T-cell (primary cell): ENCODE results near the gene ANKRD2. TPM values are rescaled to one million over a fixed set of nuclear protein-coding genes. Genes with fewer than 3 reads are reported as not detected.

Source experiments
- ATAC-seq, 4 experiments: fragments of 200-7000 bp in 3 of 4; fragments of 150-1000 bp in 1 of 4; cut with Tn5 transposase; replicated peaks in 1 of 4; 1 replicate in 3 of 4; 2 replicates in 1 of 4; pipeline ENCODE4 v1.10.0; 2021; ENCODE audit warnings: moderate library complexity in 3 of 4, mild to moderate bottlenecking in 2 of 4, moderate number of reproducible peaks in 1 of 4
- CTCF ChIA-PET, 2 donors: fragments of 300-600 bp; sonication (Branson Sonifier 250); formaldehyde crosslinking; loops; one replicate each; lab custom pipeline; 2022; ENCODE audit warnings: antibody characterized with exemption in 2 of 2; lab: Charles Lee
- POLR2A ChIA-PET, 2 donors: fragments of 300-600 bp; sonication (Branson Sonifier 250); formaldehyde crosslinking; loops; one replicate each; lab custom pipeline; 2022; ENCODE audit warnings: antibody characterized with exemption in 2 of 2; lab: Charles Lee
- DNase-seq, 35 experiments: peaks; one replicate each; pipeline versions ENCODE4 v3.0.0 to v3.0.0-alpha.2; 2013 to 2023
- H3K27ac ChIP-seq: one replicate; pipeline ENCODE4 v1.5.1; 2013; ENCODE audit warnings: low read length
- H3K27me3 ChIP-seq, 2 experiments: replicated peaks in 1 of 2; 1 replicate in 1 of 2; 2 replicates in 1 of 2; pipeline versions ENCODE4 v1.6.1 to v1.7.0; 2013; ENCODE audit warnings: low read length in 1 of 2, mixed read lengths in 1 of 2; ENCODE audit not compliant: control insufficient read depth in 2 of 2, insufficient read depth in 2 of 2; ENCODE audit errors: extremely low read depth in 1 of 2
- H3K36me3 ChIP-seq, 2 donors: 1 replicate in 1 of 2; 2 replicates in 1 of 2; pipeline versions ENCODE4 v1.6.1 to v1.7.0; 2013; ENCODE audit warnings: low read length in 1 of 2; ENCODE audit not compliant: control insufficient read depth in 2 of 2, insufficient read depth in 1 of 2; ENCODE audit errors: extremely low read depth in 1 of 2
- H3K4me1 ChIP-seq, 2 experiments: 1 replicate in 1 of 2; 2 replicates in 1 of 2; pipeline versions ENCODE4 v1.6.1 to v1.7.0; 2013; ENCODE audit warnings: low read length in 2 of 2, mixed read lengths in 1 of 2; ENCODE audit not compliant: insufficient read depth in 2 of 2, control insufficient read depth in 1 of 2; ENCODE audit errors: extremely low read depth in 1 of 2
- H3K4me3 ChIP-seq, 2 donors: 1 replicate in 1 of 2; 2 replicates in 1 of 2; pipeline versions ENCODE4 v1.5.1 to v1.7.0; 2013; ENCODE audit warnings: mild to moderate bottlenecking in 2 of 2, low read length in 1 of 2, moderate library complexity in 1 of 2; ENCODE audit not compliant: control insufficient read depth in 1 of 2; ENCODE audit errors: extremely low read depth in 1 of 2
- H3K9me3 ChIP-seq: 2 replicates; pipeline ENCODE4 v1.7.0; 2013
- H3K27ac Mint-ChIP-seq, 2 donors: one replicate each; pipeline ENCODE4 v1.8.0; 2020 to 2021; ENCODE audit warnings: mild to moderate bottlenecking in 2 of 2, mixed read lengths in 2 of 2
- H3K27me3 Mint-ChIP-seq, 2 donors: one replicate each; pipeline ENCODE4 v1.8.0; 2021 to 2022; ENCODE audit warnings: mixed read lengths in 2 of 2
- H3K36me3 Mint-ChIP-seq: one replicate; pipeline ENCODE4 v1.8.0; 2021; ENCODE audit warnings: mixed read lengths
- H3K4me1 Mint-ChIP-seq, 3 donors: one replicate each; pipeline ENCODE4 v1.8.0; 2020 to 2022; ENCODE audit warnings: mixed read lengths in 3 of 3, mild to moderate bottlenecking in 1 of 3
- H3K4me3 Mint-ChIP-seq, 3 donors: one replicate each; pipeline ENCODE4 v1.8.0; 2020 to 2022; ENCODE audit warnings: mild to moderate bottlenecking in 3 of 3, mixed read lengths in 3 of 3, moderate library complexity in 3 of 3
- H3K9me3 Mint-ChIP-seq, 3 donors: one replicate each; pipeline ENCODE4 v1.8.0; 2020 to 2022; ENCODE audit warnings: mixed read lengths in 3 of 3
- WGBS: methylation state at CpG from one replicate; pipeline ENCODE4 v1.1.5; 2013; ENCODE audit warnings: missing lambda C conversion rate; ENCODE audit not compliant: insufficient coverage; 5-methylcytosine and 5-hydroxymethylcytosine counted together
- total RNA-seq, 35 experiments: library from RNA in 6 of 35; stranded (reverse) in 6 of 35; fragments of 120-200 nt in 1 of 35; gene quantifications; one replicate each; pipeline versions ENCODE4 v1.2.1 to v1.2.4 and lab custom pipeline; 2013 to 2026

ANKRD2 gene
- total RNA-seq, 5 donors from 2014 or later (not counting 1 experiment from before 2014, with no cell fraction given), result 0.35 TPM; not detected in 4

GRCh38 chr10:97598407-97599271 is 26.1 kb downstream of the ANKRD2 start:
- Histone ChIP-seq H3K27ac (no peak overlapping the region), H3K36me3 (no peaks in the 10 kb centered on the region), H3K27me3 (peaks cover 0 to 3% of the 10 kb centered on the region in 2 experiments), H3K4me3 (no peak overlapping the region), H3K4me1 (no peaks in the 10 kb centered on the region), H3K9me3 (no peaks in the 10 kb centered on the region)
- no peaks in the 10 kb centered on the region for H3K27me3 Mint-ChIP-seq
- no peak for ATAC-seq
- H3K4me3 Mint-ChIP-seq, result no peak overlapping the region
- no peaks in the 10 kb centered on the region for H3K4me1 Mint-ChIP-seq
- ChIA-PET POLR2A (no interaction called here), CTCF (no interaction called here)
- WGBS, result 89% methylated on average over 11 of the region's 19 CpGs
- no peaks in the 10 kb centered on the region for H3K36me3 Mint-ChIP-seq
- no peak overlapping the region for H3K27ac Mint-ChIP-seq
- no peak for DNase-seq
- no peaks in the 10 kb centered on the region for H3K9me3 Mint-ChIP-seq

GRCh38 chr10:97599272-97599619 is 26.7 kb downstream of the ANKRD2 start:
- Histone ChIP-seq H3K4me1 (no peaks in the 10 kb centered on the region), H3K27ac (no peak overlapping the region), H3K36me3 (no peaks in the 10 kb centered on the region), H3K4me3 (no peak overlapping the region), H3K27me3 (peaks cover 0 to 2% of the 10 kb centered on the region in 2 experiments), H3K9me3 (no peaks in the 10 kb centered on the region)
- ATAC-seq (no peak), DNase-seq (no peak)
- ChIA-PET POLR2A (no interaction called here), CTCF (no interaction called here)
- Mint-ChIP-seq H3K9me3 (no peaks in the 10 kb centered on the region), H3K27me3 (no peaks in the 10 kb centered on the region), H3K4me1 (no peaks in the 10 kb centered on the region), H3K4me3 (no peak overlapping the region), H3K27ac (no peak overlapping the region), H3K36me3 (no peaks in the 10 kb centered on the region)
- WGBS, result 91% methylated on average over 4 of the region's 6 CpGs

GRCh38 chr10:97600616-97601015 is 28.0 kb downstream of the ANKRD2 start:
- no peaks in the 10 kb centered on the region for H3K4me1 Mint-ChIP-seq
- no peaks in the 10 kb centered on the region for H3K36me3 ChIP-seq
- DNase-seq (no peak), ATAC-seq (no peak)
- CTCF ChIA-PET, result no interaction called here
- POLR2A ChIA-PET, result no interaction called here
- WGBS, result no CpG with 5 or more reads among the region's 1 CpG
- no peaks in the 10 kb centered on the region for H3K27me3 Mint-ChIP-seq
- H3K9me3 Mint-ChIP-seq, result no peaks in the 10 kb centered on the region
- H3K4me3 ChIP-seq, result no peak overlapping the region
- no peaks in the 10 kb centered on the region for H3K4me1 ChIP-seq
- H3K9me3 ChIP-seq, result no peaks in the 10 kb centered on the region
- H3K27ac ChIP-seq, result no peak overlapping the region
- no peak overlapping the region for H3K27ac Mint-ChIP-seq
- H3K4me3 Mint-ChIP-seq, result no peak overlapping the region
- H3K36me3 Mint-ChIP-seq, result no peaks in the 10 kb centered on the region
- peaks cover 0 to under 1% of the 10 kb centered on the region in 2 experiments for H3K27me3 ChIP-seq

- H3K27ac ChIP-seq, result no peak overlapping the region
- no peak overlapping the region for H3K4me3 ChIP-seq
- ATAC-seq (no peak), DNase-seq (no peak)
- 89% methylated on average over 19 of the region's 21 CpGs for WGBS
- no peaks in the 10 kb centered on the region for H3K9me3 ChIP-seq
- no peaks in the 10 kb centered on the region for H3K4me1 ChIP-seq
- Mint-ChIP-seq H3K9me3 (no peaks in the 10 kb centered on the region), H3K27me3 (peaks cover 0 to 1% of the 10 kb centered on the region in 2 donors), H3K4me3 (no peak overlapping the region), H3K27ac (no peak overlapping the region), H3K4me1 (no peaks in the 10 kb centered on the region), H3K36me3 (no peaks in the 10 kb centered on the region)
- H3K36me3 ChIP-seq, result no peaks in the 10 kb centered on the region
- ChIA-PET POLR2A (no interaction called here), CTCF (no interaction called here)
- no peaks in the 10 kb centered on the region for H3K27me3 ChIP-seq
Measured at GRCh38 chr10:97601268-97602215, 29.0 kb downstream of the ANKRD2 start.

- Mint-ChIP-seq H3K9me3 (no peaks in the 10 kb centered on the region), H3K4me3 (no peak overlapping the region), H3K27ac (no peak overlapping the region), H3K27me3 (peaks cover 0 to 4% of the 10 kb centered on the region in 2 donors), H3K36me3 (no peaks in the 10 kb centered on the region), H3K4me1 (no peaks in the 10 kb centered on the region)
- H3K36me3 ChIP-seq, result no peaks in the 10 kb centered on the region
- H3K9me3 ChIP-seq, result no peaks in the 10 kb centered on the region
- 85% methylated on average over 2 of the region's 5 CpGs for WGBS
- H3K27ac ChIP-seq, result no peak overlapping the region
- ChIA-PET CTCF (no interaction called here), POLR2A (no interaction called here)
- H3K4me1 ChIP-seq, result no peaks in the 10 kb centered on the region
- no peak overlapping the region for H3K4me3 ChIP-seq
- no peak for DNase-seq
- ATAC-seq, result no peak
- peaks cover 0 to 12% of the 10 kb centered on the region in 2 experiments for H3K27me3 ChIP-seq
Measured at GRCh38 chr10:97607095-97607636, 34.6 kb downstream of the ANKRD2 start.

GRCh38 chr10:97608991-97609561 is 36.5 kb downstream of the ANKRD2 start:
- 86% methylated on average over 10 of the region's 13 CpGs for WGBS
- CTCF ChIA-PET, result interaction anchor here in 1 of 2 donors (0.5 kb wide), 1 partner anchor 324 kb away, joined by 5 read pairs; no protein-coding TSS in a partner anchor
- Mint-ChIP-seq H3K36me3 (no peaks in the 10 kb centered on the region), H3K27me3 (peaks cover 0 to 4% of the 10 kb centered on the region in 2 donors), H3K4me3 (no peak overlapping the region), H3K9me3 (no peaks in the 10 kb centered on the region), H3K27ac (no peak overlapping the region), H3K4me1 (no peaks in the 10 kb centered on the region)
- POLR2A ChIA-PET, result no interaction called here
- no peak for ATAC-seq
- Histone ChIP-seq H3K27ac (no peak overlapping the region), H3K4me1 (no peaks in the 10 kb centered on the region), H3K27me3 (peaks cover 0 to 12% of the 10 kb centered on the region in 2 experiments), H3K4me3 (no peak overlapping the region), H3K36me3 (no peaks in the 10 kb centered on the region), H3K9me3 (no peaks in the 10 kb centered on the region)
- no peak for DNase-seq
